ENCODE results near the gene HAGH. TPM values are rescaled to one million over a fixed set of nuclear protein-coding genes. Genes with fewer than 3 reads are reported as not detected.

HAGH gene
- total and polyA plus RNA-seq, 11 donors: 111 to 358 (median 165) TPM

- Histone ChIP-seq H3K27me3 (peaks cover 0 to 74% (median 14%) of the 10 kb centered on the region in 9 donors), H3K4me1 (no peaks in the 10 kb centered on the region), H3K9me3 (no peaks in the 10 kb centered on the region), H3K27ac (no peak overlapping the region), H3K4me3 (no peak overlapping the region), H3K36me3 (no peaks in the 10 kb centered on the region)
- ATAC-seq (no peak), DNase-seq (no peak)
- TF ChIP-seq, protein P1, sequence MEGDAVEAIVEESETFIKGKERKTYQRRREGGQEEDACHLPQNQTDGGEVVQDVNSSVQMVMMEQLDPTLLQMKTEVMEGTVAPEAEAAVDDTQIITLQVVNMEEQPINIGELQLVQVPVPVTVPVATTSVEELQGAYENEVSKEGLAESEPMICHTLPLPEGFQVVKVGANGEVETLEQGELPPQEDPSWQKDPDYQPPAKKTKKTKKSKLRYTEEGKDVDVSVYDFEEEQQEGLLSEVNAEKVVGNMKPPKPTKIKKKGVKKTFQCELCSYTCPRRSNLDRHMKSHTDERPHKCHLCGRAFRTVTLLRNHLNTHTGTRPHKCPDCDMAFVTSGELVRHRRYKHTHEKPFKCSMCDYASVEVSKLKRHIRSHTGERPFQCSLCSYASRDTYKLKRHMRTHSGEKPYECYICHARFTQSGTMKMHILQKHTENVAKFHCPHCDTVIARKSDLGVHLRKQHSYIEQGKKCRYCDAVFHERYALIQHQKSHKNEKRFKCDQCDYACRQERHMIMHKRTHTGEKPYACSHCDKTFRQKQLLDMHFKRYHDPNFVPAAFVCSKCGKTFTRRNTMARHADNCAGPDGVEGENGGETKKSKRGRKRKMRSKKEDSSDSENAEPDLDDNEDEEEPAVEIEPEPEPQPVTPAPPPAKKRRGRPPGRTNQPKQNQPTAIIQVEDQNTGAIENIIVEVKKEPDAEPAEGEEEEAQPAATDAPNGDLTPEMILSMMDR (IDR thresholded peaks at IDR 0.05): peak; percentile 49 to 72 (median 64)
- no peak for TF ChIP-seq POLR2A (IDR thresholded peaks at IDR 0.05)
- 10 to 19% (median 12%) methylated on average over 4 of the region's 4 CpGs for WGBS, 4 donors
- intact Hi-C loops (cut with DNase I): loop anchor here in 9 of 10 donors (1.0 to 10.0 kb wide), 7 partner anchors 63 to 131 kb away; no protein-coding TSS in a partner anchor
Measured at GRCh38 chr16:1863681-1864460, 37.2 kb upstream of the HAGH start.

DNA sequence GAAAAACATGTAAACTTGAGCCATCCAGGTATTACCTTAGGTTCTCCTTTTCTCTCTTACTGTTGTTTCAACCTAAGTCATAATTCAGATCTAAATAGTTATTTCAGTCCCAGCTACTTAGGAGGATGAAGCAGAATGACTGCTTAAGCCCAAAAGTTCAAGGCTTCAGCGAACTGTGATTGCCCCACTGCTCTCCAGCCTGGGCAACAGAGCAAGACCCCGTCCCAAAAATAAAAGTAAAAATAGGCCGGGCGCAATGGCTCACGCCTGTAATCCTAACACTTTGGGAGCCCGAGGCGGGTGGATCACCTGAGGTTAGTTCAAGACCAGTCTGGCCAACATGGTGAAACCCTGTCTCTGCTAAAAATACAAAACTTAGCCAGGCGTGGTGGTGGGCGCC lies 35.8 kb upstream of the HAGH start:
- no peak for ATAC-seq
- no peak overlapping the region for H3K27ac ChIP-seq
- no peaks in the 10 kb centered on the region for H3K36me3 ChIP-seq
- no peaks in the 10 kb centered on the region for H3K4me1 ChIP-seq
- H3K9me3 ChIP-seq: no peaks in the 10 kb centered on the region
- peaks cover 0 to 79% (median 24%) of the 10 kb centered on the region in 9 donors for H3K27me3 ChIP-seq
- 68 to 83% (median 76%) methylated on average over 9 of the region's 9 CpGs for WGBS, 4 donors
- TF ChIP-seq, protein P1 (IDR thresholded peaks at IDR 0.05): no peak
- no peak for TF ChIP-seq POLR2A (IDR thresholded peaks at IDR 0.05)
- H3K4me3 ChIP-seq: no peak overlapping the region
- DNase-seq: no peak
- intact Hi-C loops (cut with DNase I): loop anchor here in 4 of 10 donors (5.0 to 10.0 kb wide), 4 partner anchors 65 to 132 kb away; no protein-coding TSS in a partner anchor

GRCh38 chr16:1861730-1862129 lies 35.1 kb upstream of the HAGH start:
- DNase-seq (no peak), ATAC-seq (no peak)
- H3K36me3 ChIP-seq: no peaks in the 10 kb centered on the region
- no peaks in the 10 kb centered on the region for H3K4me1 ChIP-seq
- H3K4me3 ChIP-seq: no peak overlapping the region
- intact Hi-C loops (cut with DNase I): loop anchor here in 4 of 10 donors (5.0 to 10.0 kb wide), 4 partner anchors 66 to 133 kb away; no protein-coding TSS in a partner anchor
- WGBS, 4 donors: 69 to 80% (median 72%) methylated on average over 5 of the region's 5 CpGs
- no peak for TF ChIP-seq POLR2A (IDR thresholded peaks at IDR 0.05)
- TF ChIP-seq, protein P1 (IDR thresholded peaks at IDR 0.05): no peak
- no peaks in the 10 kb centered on the region for H3K9me3 ChIP-seq
- H3K27me3 ChIP-seq: peaks cover 0 to 82% (median 24%) of the 10 kb centered on the region in 9 donors
- no peak overlapping the region for H3K27ac ChIP-seq

DNA sequence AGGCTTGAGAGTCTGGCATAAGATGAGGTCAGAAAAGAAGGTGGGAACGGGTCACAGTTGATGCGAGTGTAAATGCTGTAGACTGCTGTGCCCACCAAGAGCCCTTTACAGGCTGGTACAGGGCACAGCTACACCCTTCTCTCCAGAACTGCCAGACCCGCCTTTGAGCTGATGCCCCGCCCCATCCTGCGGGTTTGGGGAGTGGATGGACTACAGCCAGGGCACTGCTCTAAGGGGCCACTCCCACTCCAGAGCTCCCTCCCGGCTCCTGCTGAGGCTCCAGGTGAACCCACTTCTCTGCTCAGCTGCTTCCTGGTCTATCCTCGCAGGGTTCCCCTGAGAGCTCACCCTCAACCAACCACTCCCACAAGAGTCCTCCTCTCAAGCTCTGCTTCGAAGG lies 33.0 kb upstream of the HAGH start:
- intact Hi-C loops (cut with DNase I): loop anchor here in 4 of 10 donors (5.0 to 10.0 kb wide), 4 partner anchors 68 to 135 kb away; no protein-coding TSS in a partner anchor
- 33 to 53% (median 37%) methylated on average over 8 of the region's 8 CpGs for WGBS, 4 donors
- Histone ChIP-seq H3K9me3 (no peaks in the 10 kb centered on the region), H3K36me3 (no peaks in the 10 kb centered on the region), H3K4me3 (no peak overlapping the region), H3K4me1 (no peaks in the 10 kb centered on the region), H3K27me3 (peaks cover 0 to 83% (median 24%) of the 10 kb centered on the region in 9 donors), H3K27ac (no peak overlapping the region)
- TF ChIP-seq POLR2A (IDR thresholded peaks at IDR 0.05): no peak
- TF ChIP-seq, protein P1 (IDR thresholded peaks at IDR 0.05): no peak
- no peak for ATAC-seq
- no peak for DNase-seq
